D341Med (cell line): ENCODE measurements around the gene NTN1.
"Not testable (repeated sequence)": the region's sequence is repeated elsewhere in the genome, so short reads cannot be mapped to it uniquely, and the experiment has no call there.

Source experiments
- DNase-seq: peaks from one replicate; pipeline ENCODE4 v3.0.0; 2012; ENCODE audit warnings: low spot score

NTN1 gene

GRCh38 chr17:9249245-9249953 lies 228.1 kb downstream of the NTN1 start:
- no peak for DNase-seq

- no peak for DNase-seq
Measured at GRCh38 chr17:9251273-9251672, 230.0 kb downstream of the NTN1 start.

GRCh38 chr17:9253308-9253707 lies 232.0 kb downstream of the NTN1 start:
- no peak for DNase-seq

- DNase-seq, result no peak
Measured at GRCh38 chr17:9254841-9255240, 233.5 kb downstream of the NTN1 start.

- DNase-seq, result no peak
Measured at GRCh38 chr17:9255833-9256232, 234.5 kb downstream of the NTN1 start.

GRCh38 chr17:9256361-9256750 lies 235.0 kb downstream of the NTN1 start:
- DNase-seq, result no peak

GRCh38 chr17:9256751-9257629 lies 235.7 kb downstream of the NTN1 start:
- no peak for DNase-seq

GRCh38 chr17:9257630-9257965 lies 236.3 kb downstream of the NTN1 start:
- not testable (repeated sequence) for DNase-seq

GRCh38 chr17:9258115-9259015 lies 237.1 kb downstream of the NTN1 start:
- no peak for DNase-seq

GRCh38 chr17:9259419-9259818 lies 238.1 kb downstream of the NTN1 start:
- DNase-seq, result no peak

GRCh38 chr17:9261081-9262012 lies 240.0 kb downstream of the NTN1 start:
- DNase-seq, result no peak

GRCh38 chr17:9266031-9266680 lies 244.8 kb downstream of the NTN1 start:
- DNase-seq, result no peak

- DNase-seq, result no peak
Measured at GRCh38 chr17:9266697-9267117, 245.4 kb downstream of the NTN1 start.

- no peak for DNase-seq
Measured at GRCh38 chr17:9268546-9268945, 247.2 kb downstream of the NTN1 start.

- DNase-seq, result no peak
Measured at GRCh38 chr17:9269350-9270035, 248.2 kb downstream of the NTN1 start.

- DNase-seq, result no peak
Measured at GRCh38 chr17:9270921-9271320, 249.6 kb downstream of the NTN1 start.

GRCh38 chr17:9271989-9272388 lies 250.7 kb downstream of the NTN1 start:
- DNase-seq, result no peak

- no peak for DNase-seq
Measured at GRCh38 chr17:9272501-9273200, 251.3 kb downstream of the NTN1 start.
